ENCODE results near the gene EXOC4.

DNA sequence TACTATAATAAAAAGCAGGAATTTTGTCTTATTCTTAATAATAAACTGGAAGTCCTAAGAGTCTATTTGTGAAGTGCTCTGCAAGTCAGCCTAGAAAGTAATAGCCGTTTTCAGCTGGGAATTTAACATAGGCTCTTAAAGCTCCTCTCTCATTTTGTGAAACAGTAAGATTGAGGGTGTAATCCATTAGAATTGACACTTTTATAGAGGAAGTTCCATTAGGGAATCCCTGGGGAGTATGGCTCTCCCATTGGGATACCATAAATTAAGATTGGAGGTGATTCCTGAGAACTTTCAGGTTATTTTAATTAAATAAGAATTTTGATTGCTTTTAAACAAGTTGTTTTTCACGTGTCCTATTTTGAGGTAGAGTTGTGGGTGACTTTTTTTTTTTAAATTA is 68.0 kb downstream of the EXOC4 start:
- TF ChIP-seq, protein P1, sequence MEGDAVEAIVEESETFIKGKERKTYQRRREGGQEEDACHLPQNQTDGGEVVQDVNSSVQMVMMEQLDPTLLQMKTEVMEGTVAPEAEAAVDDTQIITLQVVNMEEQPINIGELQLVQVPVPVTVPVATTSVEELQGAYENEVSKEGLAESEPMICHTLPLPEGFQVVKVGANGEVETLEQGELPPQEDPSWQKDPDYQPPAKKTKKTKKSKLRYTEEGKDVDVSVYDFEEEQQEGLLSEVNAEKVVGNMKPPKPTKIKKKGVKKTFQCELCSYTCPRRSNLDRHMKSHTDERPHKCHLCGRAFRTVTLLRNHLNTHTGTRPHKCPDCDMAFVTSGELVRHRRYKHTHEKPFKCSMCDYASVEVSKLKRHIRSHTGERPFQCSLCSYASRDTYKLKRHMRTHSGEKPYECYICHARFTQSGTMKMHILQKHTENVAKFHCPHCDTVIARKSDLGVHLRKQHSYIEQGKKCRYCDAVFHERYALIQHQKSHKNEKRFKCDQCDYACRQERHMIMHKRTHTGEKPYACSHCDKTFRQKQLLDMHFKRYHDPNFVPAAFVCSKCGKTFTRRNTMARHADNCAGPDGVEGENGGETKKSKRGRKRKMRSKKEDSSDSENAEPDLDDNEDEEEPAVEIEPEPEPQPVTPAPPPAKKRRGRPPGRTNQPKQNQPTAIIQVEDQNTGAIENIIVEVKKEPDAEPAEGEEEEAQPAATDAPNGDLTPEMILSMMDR (IDR thresholded peaks at IDR 0.05), result no peak
- TF ChIP-seq EP300 (IDR thresholded peaks at IDR 0.05) (no peak), POLR2AphosphoS5 (IDR thresholded peaks at IDR 0.05) (no peak), POLR2A (IDR thresholded peaks at IDR 0.05) (no peak)

Data from sigmoid colon (tissue), 4 donors.